HG02588 (cell line): ENCODE measurements around the gene SPRED1.
A peak's percentile ranks its signal among the peaks of the same experiment; 100 is the strongest.
"Not testable (repeated sequence)": the region's sequence is repeated elsewhere in the genome, so short reads cannot be mapped to it uniquely, and the experiment has no call there.

Source experiments
- ATAC-seq: cut with Tn5 transposase; IDR thresholded peaks from one replicate; pipeline ENCODE4 v1.9.1; 2021; ENCODE audit warnings: mild to moderate bottlenecking, moderate library complexity; ENCODE audit not compliant: unreplicated experiment

Gene SPRED1

DNA sequence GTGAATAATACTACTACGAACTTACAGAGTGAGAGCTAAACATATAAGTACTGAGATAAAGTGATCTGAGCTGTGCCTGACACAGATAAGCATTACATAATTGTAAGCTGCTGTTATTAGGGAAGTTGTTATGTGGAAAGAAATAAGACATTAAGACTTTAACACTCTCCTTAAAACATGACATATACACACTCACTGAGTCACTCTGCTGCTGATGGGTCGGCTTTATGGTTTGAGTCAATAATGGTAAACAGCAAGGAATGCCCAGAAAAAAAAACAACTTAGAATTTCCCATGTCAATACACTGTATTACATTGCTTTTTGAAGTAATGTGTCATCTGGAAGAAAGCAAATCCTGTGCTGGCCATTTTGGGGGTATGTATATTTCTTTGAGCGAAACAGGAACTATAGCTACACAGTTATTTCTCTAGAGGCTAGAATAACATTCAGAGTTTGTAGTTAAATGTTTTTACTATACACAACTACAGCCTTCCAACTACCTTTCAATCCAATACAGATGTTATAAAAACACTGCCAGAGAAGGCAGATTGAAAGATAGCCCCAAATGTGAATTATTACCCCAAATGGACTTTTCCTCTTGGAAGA lies 22.8 kb upstream of the SPRED1 start:
- no peak for ATAC-seq

DNA sequence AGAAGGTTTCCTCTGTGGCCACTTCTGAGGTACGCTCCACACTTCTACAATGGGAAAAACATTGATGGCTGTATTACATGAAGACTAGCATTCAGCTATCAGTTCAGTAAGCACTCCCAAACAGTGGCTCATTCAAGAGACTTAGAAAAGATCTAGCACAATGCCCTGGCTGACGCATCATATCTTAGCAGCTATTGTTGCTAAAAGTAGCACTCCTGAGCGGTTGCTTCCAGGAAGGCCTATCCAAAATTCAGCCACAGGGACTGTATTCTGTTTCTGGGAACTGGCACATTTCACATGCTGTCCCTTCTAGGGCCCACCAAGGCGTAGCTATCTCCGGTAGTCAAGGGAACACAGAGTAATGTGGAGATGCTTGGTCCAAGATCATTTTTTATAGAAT lies 21.2 kb upstream of the SPRED1 start:
- ATAC-seq = no peak

DNA sequence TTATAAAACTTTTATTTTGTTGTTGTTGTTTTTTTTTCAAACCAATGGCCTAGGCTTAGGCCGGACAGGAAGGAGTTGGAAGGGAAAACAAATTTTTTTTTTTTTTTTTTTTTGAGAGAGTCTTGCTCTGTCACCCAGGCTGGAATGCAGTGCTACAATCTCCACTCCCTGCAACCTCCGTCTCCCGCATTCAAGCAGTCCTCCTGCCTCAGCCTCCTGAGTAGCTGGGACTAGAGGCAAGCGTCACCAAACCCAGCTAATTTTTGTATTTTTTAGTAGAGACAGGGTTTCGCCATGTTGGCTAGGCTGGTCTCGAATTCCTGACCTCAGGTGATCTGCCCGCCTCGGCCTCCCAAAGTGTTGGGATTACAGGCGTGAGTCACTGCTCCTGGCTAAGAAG lies 15.6 kb upstream of the SPRED1 start:
- not testable (repeated sequence) for ATAC-seq

DNA sequence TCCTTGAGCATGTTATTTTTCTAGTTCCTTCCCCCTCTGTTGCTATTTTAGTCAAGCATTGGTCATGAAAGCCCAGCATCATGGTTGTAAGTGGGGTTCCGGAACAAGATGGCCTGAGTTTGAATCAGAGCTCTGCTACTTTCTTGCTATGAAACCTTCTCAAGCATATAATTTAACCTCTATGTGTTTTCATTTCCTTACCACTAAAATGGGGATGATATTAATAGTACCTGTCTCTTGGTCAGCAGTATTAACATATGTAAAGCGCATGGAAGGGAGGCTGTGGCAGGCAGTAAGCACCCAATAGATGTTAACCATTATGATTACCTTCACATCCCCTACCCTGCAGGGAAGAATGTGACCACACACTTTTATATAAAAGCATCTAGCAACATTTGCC lies 14.3 kb upstream of the SPRED1 start:
- no peak for ATAC-seq

DNA sequence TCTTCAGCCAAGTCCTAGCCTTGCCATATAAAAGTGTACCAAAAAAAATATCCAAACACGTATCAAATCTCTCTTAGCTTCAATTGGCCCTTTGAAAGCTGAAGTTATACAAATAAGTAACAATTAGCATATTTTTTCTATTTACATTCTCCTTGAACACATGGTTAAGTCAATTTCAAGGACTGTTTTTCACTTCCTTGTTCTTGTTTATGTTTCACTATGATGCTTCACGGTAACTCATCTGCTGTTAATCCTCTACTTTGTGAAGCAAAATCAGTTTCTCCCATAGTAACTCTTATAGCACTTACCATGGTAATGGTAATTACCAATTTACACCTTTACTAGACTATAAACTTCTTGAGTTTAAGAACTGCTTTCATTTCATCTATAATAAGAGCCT lies 10.6 kb upstream of the SPRED1 start:
- peak; percentile 93 for ATAC-seq

DNA sequence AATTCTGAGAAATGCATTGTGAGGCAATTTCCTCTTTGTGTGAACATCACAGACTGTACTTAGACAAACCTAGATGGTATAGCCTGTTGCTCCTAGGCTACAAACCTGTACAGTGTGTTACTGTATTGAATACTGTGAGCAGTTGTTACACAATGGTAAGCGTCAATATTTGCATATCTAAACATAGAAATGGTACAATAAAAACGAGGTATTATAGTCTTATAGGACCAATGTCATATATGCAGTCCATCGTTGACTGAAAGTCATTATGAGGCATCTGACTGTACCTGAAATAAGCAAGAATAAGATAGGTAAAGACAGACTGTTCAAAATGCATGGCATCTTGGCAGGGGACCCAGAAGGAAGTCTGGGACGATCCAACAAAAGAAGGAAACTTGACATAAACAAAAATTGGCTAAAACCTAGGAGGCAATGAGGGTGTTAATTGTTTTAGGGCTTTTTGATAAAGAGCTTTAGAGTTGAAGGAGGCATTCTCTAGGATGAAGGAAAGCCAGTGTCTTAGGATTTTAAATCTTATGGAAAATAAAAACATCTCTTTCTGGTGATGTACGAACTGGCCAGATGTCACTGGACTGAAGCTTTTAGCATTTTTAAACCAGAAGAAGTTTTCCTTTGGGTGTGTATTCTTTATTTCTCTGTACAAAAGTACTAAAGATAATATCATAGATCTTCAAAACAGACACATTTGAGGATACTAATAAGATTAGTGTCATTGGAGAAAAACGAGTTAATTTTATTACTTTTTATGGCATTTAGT lies 9.2 kb upstream of the SPRED1 start:
- no peak for ATAC-seq

DNA sequence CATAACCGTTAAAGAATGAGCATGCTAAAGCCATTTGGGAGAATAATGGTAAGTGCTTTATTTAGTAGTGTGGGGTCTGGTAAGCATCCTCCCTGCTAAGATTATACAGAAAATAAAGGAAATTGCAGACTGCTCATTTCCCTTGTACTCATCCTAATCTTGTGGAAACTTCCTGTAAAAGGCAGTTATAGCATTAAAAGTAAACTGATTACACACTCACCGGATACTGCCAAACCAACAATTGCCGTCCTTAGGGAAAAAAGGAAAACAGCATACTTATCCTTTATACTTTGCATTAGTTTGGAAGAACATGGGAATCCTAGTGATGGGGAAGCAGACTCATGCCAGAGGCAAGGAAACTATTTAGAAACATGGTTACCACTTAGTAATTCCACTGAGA lies 5.3 kb upstream of the SPRED1 start:
- no peak for ATAC-seq

- no peak for ATAC-seq
Observed at GRCh38 chr15:38253351-38253781, 730 bp downstream of the SPRED1 start.

- ATAC-seq = peak; percentile 53
Observed at GRCh38 chr15:38254051-38254883, 1.6 kb downstream of the SPRED1 start.

GRCh38 chr15:38255690-38256089 lies 3.1 kb downstream of the SPRED1 start:
- no peak for ATAC-seq

GRCh38 chr15:38257676-38258075 lies 5.0 kb downstream of the SPRED1 start:
- ATAC-seq = no peak

DNA sequence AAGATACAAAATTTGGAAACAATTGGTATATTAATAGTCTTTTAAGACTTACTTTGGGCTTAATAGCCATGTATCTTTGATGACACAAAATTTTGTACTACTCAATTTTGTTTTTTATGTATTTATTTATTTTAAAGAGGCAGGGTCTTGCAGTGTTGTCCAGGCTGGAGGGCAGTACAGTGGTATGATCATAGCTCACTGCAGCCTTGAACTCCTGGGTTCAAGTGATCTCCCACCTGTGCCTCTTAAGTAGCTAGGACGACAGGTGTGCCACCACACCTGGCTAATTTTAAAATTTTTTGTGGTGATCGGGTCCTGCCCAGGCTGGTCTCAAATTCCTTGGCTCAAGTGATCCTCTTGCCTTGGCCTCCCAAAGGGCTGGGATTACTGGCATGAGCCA lies 6.5 kb downstream of the SPRED1 start:
- no peak for ATAC-seq

DNA sequence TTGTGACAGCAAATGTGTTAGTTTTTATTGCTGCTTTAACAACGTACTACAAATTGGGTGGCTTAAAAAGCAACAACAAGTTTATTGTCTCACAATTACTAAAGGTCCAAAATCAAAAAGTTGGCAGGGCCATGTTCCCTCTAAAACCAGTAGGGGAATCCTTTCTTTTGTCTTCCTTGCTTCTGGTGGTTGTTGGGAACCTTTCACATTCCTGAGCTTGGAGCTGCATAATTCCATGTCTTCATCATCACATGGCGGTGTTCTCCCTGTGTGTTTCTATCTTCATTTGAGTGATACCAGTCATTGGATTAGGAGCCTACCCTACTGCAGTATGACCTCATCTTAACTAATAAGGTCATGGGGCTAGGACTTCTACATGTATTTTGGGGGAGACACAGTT lies 7.4 kb downstream of the SPRED1 start:
- ATAC-seq = no peak

GRCh38 chr15:38263251-38263650 lies 10.6 kb downstream of the SPRED1 start:
- ATAC-seq = no peak

GRCh38 chr15:38263996-38264395 lies 11.4 kb downstream of the SPRED1 start:
- no peak for ATAC-seq

GRCh38 chr15:38266247-38266986 lies 13.8 kb downstream of the SPRED1 start:
- no peak for ATAC-seq

DNA sequence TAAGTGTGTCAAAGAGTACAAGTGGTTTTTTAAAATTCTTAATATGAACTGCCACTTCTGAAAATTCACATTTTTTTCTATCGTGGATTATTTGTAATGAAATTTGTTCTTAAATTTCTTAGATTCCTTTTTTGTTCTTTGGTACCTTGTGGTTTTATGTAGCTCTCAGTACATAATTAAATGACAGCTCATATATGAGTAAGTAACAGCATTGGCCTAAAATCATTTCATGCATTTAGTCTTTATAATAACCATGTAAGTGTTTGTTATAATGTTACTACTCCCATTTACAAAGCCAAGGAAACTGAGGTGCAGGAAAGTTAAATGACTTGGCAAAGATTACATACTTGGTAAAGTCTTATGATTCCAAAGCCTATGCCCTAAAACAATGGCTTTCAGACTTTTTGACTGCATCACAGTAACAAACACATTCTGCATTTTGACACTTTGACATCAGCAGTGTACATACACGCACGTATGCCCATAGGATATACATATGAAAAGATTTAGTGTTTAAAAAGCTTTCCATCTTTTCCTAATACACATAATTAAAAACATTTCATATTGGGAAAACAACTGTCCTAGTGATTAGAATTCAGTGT lies 14.9 kb downstream of the SPRED1 start:
- no peak for ATAC-seq

DNA sequence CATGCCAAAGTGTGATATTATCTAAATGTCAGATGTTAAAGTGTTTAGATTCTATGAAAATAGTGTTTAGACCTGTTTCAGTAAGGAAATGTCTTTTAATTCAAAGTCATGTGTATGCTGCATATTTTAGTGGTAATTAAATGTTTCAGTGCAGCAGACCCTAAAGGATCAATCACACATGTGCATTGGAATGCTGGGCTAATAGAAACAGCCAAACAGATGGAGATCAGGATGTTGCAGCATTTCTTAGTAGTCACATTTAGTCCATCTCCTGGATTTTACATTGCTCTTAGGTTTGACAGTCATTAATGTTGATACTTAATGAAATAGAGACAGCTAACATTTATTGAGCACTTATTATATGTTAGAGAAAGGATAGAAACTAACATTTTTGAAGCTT lies 18.5 kb downstream of the SPRED1 start:
- no peak for ATAC-seq

GRCh38 chr15:38271895-38272294 lies 19.3 kb downstream of the SPRED1 start:
- ATAC-seq = no peak

DNA sequence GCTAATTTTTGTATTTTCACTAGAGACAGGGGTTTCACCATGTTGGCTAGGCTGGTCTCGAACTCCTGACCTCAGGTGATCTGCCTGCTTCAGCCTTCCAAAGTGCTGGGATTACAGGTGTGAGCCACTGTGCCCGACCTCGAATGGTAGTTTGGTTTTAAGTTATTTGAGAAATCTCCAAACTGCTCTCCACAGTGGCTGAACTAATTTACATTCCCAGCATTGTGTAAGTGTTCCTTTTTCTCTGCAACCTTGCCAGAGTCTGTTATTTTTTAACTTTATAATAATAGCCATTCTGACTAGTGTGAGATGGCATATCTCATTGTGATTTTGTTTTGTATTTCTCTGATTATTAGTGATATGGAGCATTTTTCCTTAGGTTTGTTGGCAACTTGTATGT lies 19.8 kb downstream of the SPRED1 start:
- not testable (repeated sequence) for ATAC-seq

DNA sequence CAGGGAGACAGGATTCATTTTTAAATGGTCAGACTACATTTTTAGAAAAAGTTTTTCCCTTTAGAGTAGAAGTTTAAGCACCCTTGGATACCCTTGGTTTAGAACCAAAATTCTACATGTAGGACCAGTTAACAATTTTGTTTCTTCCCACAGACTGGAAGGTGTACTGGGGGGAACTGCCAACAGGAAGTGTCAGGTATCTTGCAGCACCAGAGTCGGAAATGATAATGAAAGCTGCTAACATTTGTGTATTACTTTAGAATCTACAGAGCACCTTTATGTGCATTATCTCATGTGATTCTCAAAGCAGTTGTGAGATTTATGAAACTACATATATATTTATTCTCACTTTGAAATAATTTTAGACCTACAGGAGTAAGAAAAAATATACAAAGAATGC lies 21.5 kb downstream of the SPRED1 start:
- ATAC-seq = no peak
